K562 (cell line): ENCODE measurements around the gene MON1A. TPM values are rescaled to one million over a fixed set of nuclear protein-coding genes. Genes with fewer than 3 reads are reported as not detected.
A peak's percentile ranks its signal among the peaks of the same experiment; 100 is the strongest.

ENCODE experiments used
- AFF1 ChIP-seq, 2 experiments: fragments of 450-650 bp; IDR thresholded peaks; 2 replicates each; pipeline ENCODE4 v1.6.1; 2018; ENCODE audit warnings: mild to moderate bottlenecking in 2 of 2, low read depth in 1 of 2; ENCODE audit not compliant: partially characterized antibody in 2 of 2
- ATF3 ChIP-seq, 2 experiments: fragments of 450-650 bp in 1 of 2; sonication (generic) in 1 of 2; formaldehyde crosslinking in 1 of 2; IDR thresholded peaks in 1 of 2; conservative IDR thresholded peaks in 1 of 2; 2 replicates each; pipeline versions ENCODE4 v1.6.1 to v1.8.1; 2016 to 2023; ENCODE audit warnings: mild to moderate bottlenecking in 2 of 2, moderate library complexity in 2 of 2, inconsistent platforms in 1 of 2, missing genetic modification reagents in 1 of 2
- DPF2 ChIP-seq: fragments of 450-650 bp; IDR thresholded peaks from 2 replicates; pipeline ENCODE4 v1.6.1; 2016
- FOXK1 ChIP-seq: sonication (generic); formaldehyde crosslinking; IDR thresholded peaks from 2 replicates; pipeline ENCODE4 v1.8.0; 2022; ENCODE audit warnings: missing genetic modification reagents, mild to moderate bottlenecking, borderline replicate concordance
- NCOA1 ChIP-seq: fragments of 450-650 bp; IDR thresholded peaks from 2 replicates; pipeline ENCODE4 v1.6.1; 2016; ENCODE audit warnings: low read depth
- NFE2L1 ChIP-seq: fragments of 450-650 bp; IDR thresholded peaks from 2 replicates; pipeline ENCODE4 v1.6.1; 2016; ENCODE audit warnings: missing genetic modification characterization, low read depth, mild to moderate bottlenecking, missing compliant biosample characterization, moderate library complexity, borderline replicate concordance
- PKNOX1 ChIP-seq: fragments of 450-650 bp; IDR thresholded peaks from 2 replicates; pipeline ENCODE4 v1.6.1; 2016
- ZBTB1 ChIP-seq: sonication (generic); formaldehyde crosslinking; IDR thresholded peaks from 2 replicates; pipeline ENCODE4 v1.8.1; 2023; ENCODE audit warnings: missing genetic modification reagents, low read depth, mild to moderate bottlenecking, borderline replicate concordance
- ZBTB7A ChIP-seq: IDR thresholded peaks from 2 replicates; pipeline ENCODE4 v1.6.1; 2011; ENCODE audit warnings: low read depth, mild to moderate bottlenecking, low read length, moderate library complexity, borderline replicate concordance; ENCODE audit not compliant: control insufficient read depth
- ZNF146 ChIP-seq: IDR thresholded peaks from one replicate; pipeline ENCODE4 v1.6.1; 2018; ENCODE audit warnings: missing compliant biosample characterization; ENCODE audit not compliant: unreplicated experiment
- ZNF407 ChIP-seq: fragments of 450-650 bp; IDR thresholded peaks from 2 replicates; pipeline ENCODE4 v1.6.1; 2016; ENCODE audit warnings: low read depth
- ZNF41 ChIP-seq: fragments of 250-450 bp; sonication (Bioruptor Pico); conservative IDR thresholded peaks from 2 replicates; pipeline ENCODE4 v1.4.0; 2020; ENCODE audit warnings: mild to moderate bottlenecking
- ZNF717 ChIP-seq: fragments of 250-450 bp; sonication (Bioruptor Pico); IDR thresholded peaks from 2 replicates; pipeline ENCODE4 v1.5.0; 2021
- ZZZ3 ChIP-seq: fragments of 450-650 bp; IDR thresholded peaks from 2 replicates; pipeline ENCODE4 v1.6.1; 2016; ENCODE audit warnings: antibody characterized with exemption, mild to moderate bottlenecking, moderate library complexity
- polyA plus RNA-seq, 8 experiments: library from polyadenylated mRNA; depleted of rRNA in 4 of 8; stranded (reverse) in 5 of 8; unstranded in 3 of 8; fragments of >200 nt; fragmentation: Nextera tagmentation in 2 of 8; fragmentation: Illumina TruSeq in 1 of 8; extraction: Ambion mirVana in 2 of 8; extraction: Trizol in 1 of 8; gene quantifications; 2 replicates each; pipeline versions ENCODE4 v1.2.1 to v1.2.3, GENCODE V29; 2011 to 2014; ENCODE audit warnings: inconsistent platforms in 1 of 8, missing spikeins in 1 of 8
- total RNA-seq, 7 experiments: library from RNA; depleted of rRNA in 6 of 7; stranded (reverse); fragments of >200 nt in 6 of 7; fragmentation: Illumina TruSeq in 2 of 7; extraction: Trizol in 2 of 7; gene quantifications; 2 replicates each; pipeline versions ENCODE4 v1.2.1 to v1.2.3, GENCODE V29; 2011 to 2021; ENCODE audit warnings: low replicate concordance in 1 of 7

Gene MON1A
- total and polyA plus RNA-seq, 9 of the 15 experiments (the other 6 are each of a cell fraction or from before 2014, with no cell fraction given): 1.1 to 13.8 (median 6.8) TPM

DNA sequence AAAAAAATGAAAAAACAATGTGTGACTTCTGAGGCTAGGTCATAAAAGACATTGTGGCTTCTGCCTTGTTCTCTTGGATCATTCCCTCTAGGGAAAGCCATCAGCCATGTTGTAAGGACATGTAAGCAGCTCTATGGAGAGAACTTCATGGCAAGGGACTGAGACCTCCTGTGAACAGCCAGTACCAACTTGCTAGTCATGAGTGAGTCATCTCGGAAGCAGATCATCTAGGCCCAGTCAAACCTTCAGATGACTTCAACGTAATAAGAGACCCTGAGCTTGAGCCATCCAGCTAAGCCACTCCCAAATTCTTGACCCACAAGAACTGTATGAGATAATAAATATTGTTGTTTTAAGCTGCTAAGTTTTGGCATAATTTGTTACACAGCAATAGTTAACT, 4.9 kb downstream of the MON1A start (continued):
- TF ChIP-seq ZNF407 (no peak), DPF2 (peak; percentile 80), AFF1 (IDR thresholded peaks at IDR 0.05; ENCODE audit: low read depth in 1 of 2, partially characterized antibody in 2 of 2) (no peak), NCOA1 (0 out of 2 replicates have a peak, but pooled peaks have one; percentile 21), ATF3 (IDR thresholded peaks at IDR 0.05) (peak; percentile 91), ATF3 (CRISPR knock-in tag; conservative IDR thresholded peaks at IDR 0.05) (no peak), ZNF717 (CRISPR knock-in tag) (no peak), ZZZ3 (no peak), NFE2L1 (no peak), ZBTB1 (no peak), FOXK1 (CRISPR knock-in tag) (no peak), ZNF146 (CRISPR knock-in tag) (no peak), ZNF41 (no peak), PKNOX1 (no peak), ZBTB7A (no peak)
